Stimulated activated memory B cell treated with anti-CD40 and anti-IgM and Interleukin-4, amounts not matched to agents 10 μg/mL and 1 μg/mL and 100 μg/mL, for 72 hours (primary cell): Measurements from ENCODE around the gene PIP4K2A.
A peak's percentile ranks its signal among the peaks of the same experiment; 100 is the strongest.
"Not testable (repeated sequence)": the region's sequence is repeated elsewhere in the genome, so short reads cannot be mapped to it uniquely, and the experiment has no call there.

Experiments used
- ATAC-seq: fragments of 150-1000 bp; cut with Tn5 transposase; 2 replicates; pipeline ENCODE4 v1.10.0; 2021
- H3K27ac Mint-ChIP-seq: one replicate; pipeline ENCODE4 v1.8.0; 2022; ENCODE audit warnings: mild to moderate bottlenecking, mixed read lengths
- H3K27me3 Mint-ChIP-seq: one replicate; pipeline ENCODE4 v1.8.0; 2022; ENCODE audit warnings: mixed read lengths
- H3K36me3 Mint-ChIP-seq: one replicate; pipeline ENCODE4 v1.8.0; 2022; ENCODE audit warnings: mixed read lengths
- H3K4me1 Mint-ChIP-seq: one replicate; pipeline ENCODE4 v1.8.0; 2022; ENCODE audit warnings: mixed read lengths
- H3K4me3 Mint-ChIP-seq: one replicate; pipeline ENCODE4 v1.8.0; 2022; ENCODE audit warnings: mild to moderate bottlenecking, moderate library complexity, mixed read lengths
- H3K9me3 Mint-ChIP-seq: one replicate; pipeline ENCODE4 v1.8.0; 2022; ENCODE audit warnings: mixed read lengths

Gene PIP4K2A

DNA sequence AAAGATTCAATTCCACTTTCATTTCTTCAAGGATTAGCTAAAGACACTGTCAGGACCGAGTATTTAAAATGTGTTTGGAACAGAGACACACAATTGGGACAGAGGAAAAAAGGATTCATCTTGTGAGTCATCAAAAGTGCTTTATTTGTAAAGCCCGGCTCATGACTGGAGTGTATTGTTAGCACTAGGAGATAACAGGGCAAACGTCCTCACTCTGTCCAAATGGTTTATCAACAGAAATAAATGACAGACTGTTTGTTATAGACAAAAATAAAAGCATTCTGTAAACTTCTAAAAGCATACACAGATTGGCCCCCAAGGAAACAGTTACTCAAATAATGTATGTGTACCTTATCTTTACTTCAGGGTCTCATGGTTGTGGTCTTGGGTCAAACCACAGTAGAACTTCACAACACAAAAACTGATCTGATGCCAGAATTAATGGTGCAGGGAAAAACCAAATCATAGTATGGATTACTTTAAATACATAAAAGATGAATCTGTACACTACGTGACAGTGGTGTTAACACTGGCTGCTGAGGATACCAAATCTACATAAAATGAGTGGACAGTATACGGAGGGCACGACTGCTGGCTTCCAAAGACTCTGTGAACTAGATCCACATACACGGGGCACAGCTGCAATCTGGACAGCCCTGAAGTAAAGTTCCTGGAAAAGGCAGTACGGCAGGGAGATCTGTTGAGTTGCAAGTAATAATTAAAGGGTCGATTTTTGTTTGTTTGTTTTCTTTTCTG is 179.4 kb downstream of the PIP4K2A start:
- Mint-ChIP-seq H3K9me3 (no peaks in the 10 kb centered on the region), H3K4me3 (no peak overlapping the region), H3K27ac (no peak overlapping the region), H3K4me1 (no peaks in the 10 kb centered on the region), H3K27me3 (no peaks in the 10 kb centered on the region), H3K36me3 (peaks cover 64% of the 10 kb centered on the region)
- no peak for ATAC-seq

- peaks cover 4% of the 10 kb centered on the region for H3K9me3 Mint-ChIP-seq
- peaks cover 29% of the 10 kb centered on the region for H3K36me3 Mint-ChIP-seq
- ATAC-seq: no peak
These were observed 182.9 kb downstream of the PIP4K2A start for GRCh38 chr10:22531441-22531840.

GRCh38 chr10:22531008-22531407 is 183.4 kb downstream of the PIP4K2A start:
- no peak overlapping the region for H3K27ac Mint-ChIP-seq
- no peak overlapping the region for H3K4me3 Mint-ChIP-seq
- no peak for ATAC-seq
- peaks cover 25% of the 10 kb centered on the region for H3K36me3 Mint-ChIP-seq
- no peaks in the 10 kb centered on the region for H3K27me3 Mint-ChIP-seq
- no peaks in the 10 kb centered on the region for H3K4me1 Mint-ChIP-seq
- peaks cover 4% of the 10 kb centered on the region for H3K9me3 Mint-ChIP-seq

More at GRCh38 chr10:22531441-22531840, 182.9 kb downstream of the PIP4K2A start:
- Mint-ChIP-seq H3K27ac (no peak overlapping the region), H3K4me3 (no peak overlapping the region), H3K4me1 (no peaks in the 10 kb centered on the region), H3K27me3 (no peaks in the 10 kb centered on the region)

- peaks cover 29% of the 10 kb centered on the region for H3K9me3 Mint-ChIP-seq
These were observed 186.9 kb downstream of the PIP4K2A start for GRCh38 chr10:22527520-22527919.

DNA sequence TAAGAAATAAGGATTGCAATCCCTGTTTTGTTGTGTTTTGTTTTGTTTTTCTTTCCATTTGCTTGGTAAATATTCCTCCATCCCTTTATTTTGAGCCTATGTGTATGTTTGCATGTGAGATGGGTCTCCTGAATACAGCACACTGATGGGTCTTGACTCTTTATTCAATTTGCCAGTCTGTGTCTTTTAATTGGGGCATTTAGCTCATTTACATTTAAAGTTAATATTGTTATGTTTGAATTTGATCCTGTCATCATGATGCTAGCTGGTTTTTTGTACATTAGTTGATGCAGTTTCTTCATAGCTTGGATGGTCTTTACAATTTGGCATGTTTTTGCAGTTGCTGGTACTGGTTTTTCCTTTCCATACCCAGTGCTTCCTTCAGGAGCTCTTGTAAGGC is 190.0 kb downstream of the PIP4K2A start:
- ATAC-seq, H3K4me1 Mint-ChIP-seq, H3K27ac Mint-ChIP-seq, H3K27me3 Mint-ChIP-seq, H3K4me3 Mint-ChIP-seq, H3K36me3 Mint-ChIP-seq: not testable (repeated sequence)
- H3K9me3 Mint-ChIP-seq: peaks cover 34% of the 10 kb centered on the region

More at GRCh38 chr10:22527520-22527919, 186.9 kb downstream of the PIP4K2A start:
- peaks cover 5% of the 10 kb centered on the region for H3K36me3 Mint-ChIP-seq
- no peak for ATAC-seq
- no peaks in the 10 kb centered on the region for H3K27me3 Mint-ChIP-seq
- no peaks in the 10 kb centered on the region for H3K4me1 Mint-ChIP-seq
- H3K27ac Mint-ChIP-seq: no peak overlapping the region
- H3K4me3 Mint-ChIP-seq: no peak overlapping the region

- H3K9me3 Mint-ChIP-seq: peaks cover 31% of the 10 kb centered on the region
- H3K27ac Mint-ChIP-seq, H3K4me3 Mint-ChIP-seq, H3K27me3 Mint-ChIP-seq, ATAC-seq, H3K36me3 Mint-ChIP-seq, H3K4me1 Mint-ChIP-seq: not testable (repeated sequence)
These were observed 193.7 kb downstream of the PIP4K2A start for GRCh38 chr10:22520645-22521044.

DNA sequence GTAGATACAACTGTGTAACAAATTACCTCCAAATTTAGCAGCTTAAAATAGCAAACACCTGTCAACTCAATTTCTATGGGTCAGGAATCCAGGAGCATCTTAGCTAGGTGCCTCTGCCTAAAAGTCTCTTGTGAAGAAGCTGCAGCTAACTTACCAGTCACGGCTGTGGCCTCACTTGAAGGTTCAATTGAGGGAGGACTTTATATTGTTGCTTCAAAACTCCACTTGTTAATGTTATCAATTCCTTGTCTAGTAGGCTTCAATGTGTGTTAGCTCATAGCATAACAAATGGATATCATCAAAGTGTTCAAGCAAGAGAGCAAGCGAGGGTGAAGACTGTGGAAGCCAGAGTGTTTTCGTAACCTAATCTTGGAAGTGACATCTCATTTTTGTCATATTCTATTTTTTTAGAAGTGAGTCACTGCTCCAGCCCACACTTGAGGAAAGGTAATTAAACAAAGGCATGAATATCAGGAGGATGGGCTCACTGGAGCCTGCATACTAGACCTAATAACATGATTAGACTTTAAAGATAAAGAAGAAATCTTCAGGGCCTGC is 196.1 kb downstream of the PIP4K2A start:
- no peak for ATAC-seq
- Mint-ChIP-seq H3K27ac (no peak overlapping the region), H3K4me3 (no peak overlapping the region), H3K27me3 (peaks cover 15% of the 10 kb centered on the region), H3K4me1 (no peaks in the 10 kb centered on the region), H3K36me3 (peaks cover under 1% of the 10 kb centered on the region), H3K9me3 (peaks cover 11% of the 10 kb centered on the region)

DNA sequence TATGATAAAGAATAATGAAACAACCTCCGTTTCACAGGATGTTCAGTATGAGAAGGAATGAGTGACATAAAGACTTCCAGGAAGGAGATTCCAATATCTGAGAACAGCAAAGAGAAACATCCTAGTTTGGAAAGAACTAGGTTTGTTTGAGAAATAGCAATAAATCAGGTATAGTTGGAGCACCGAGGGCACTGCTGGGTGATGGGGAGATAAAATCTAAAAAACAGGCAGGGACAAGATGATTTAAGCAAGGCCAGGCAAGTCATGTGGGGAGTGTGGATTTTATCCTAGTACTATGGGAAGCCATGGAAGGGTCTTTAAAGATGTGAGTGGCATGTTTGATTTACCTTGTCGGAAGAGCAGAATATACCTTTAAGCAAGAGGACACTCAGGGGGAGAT is 199.4 kb downstream of the PIP4K2A start:
- no peak for ATAC-seq
- Mint-ChIP-seq H3K36me3 (peaks cover 6% of the 10 kb centered on the region), H3K9me3 (peaks cover 3% of the 10 kb centered on the region), H3K4me3 (no peak overlapping the region), H3K27me3 (peaks cover 24% of the 10 kb centered on the region), H3K4me1 (no peaks in the 10 kb centered on the region), H3K27ac (no peak overlapping the region)

DNA sequence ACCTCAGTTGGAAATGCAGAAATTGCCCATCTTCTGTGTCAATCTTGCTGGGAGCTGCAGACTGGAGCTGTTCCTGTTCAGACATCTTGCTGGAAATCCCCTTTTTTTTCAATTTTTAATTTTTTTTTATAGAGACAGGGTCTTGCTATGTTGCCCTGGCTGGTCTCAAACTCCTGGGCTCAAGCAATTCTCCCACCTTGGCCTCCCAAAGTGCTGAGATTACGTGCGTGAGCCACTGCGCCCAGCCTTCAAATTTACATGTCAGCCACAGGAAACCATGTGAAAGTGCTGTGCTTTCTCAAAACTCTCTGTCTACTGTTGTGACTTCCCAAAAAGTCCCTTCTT is 200.0 kb downstream of the PIP4K2A start:
- H3K36me3 Mint-ChIP-seq, H3K27ac Mint-ChIP-seq, ATAC-seq: not testable (repeated sequence)

GRCh38 chr10:22513483-22514413 is 200.6 kb downstream of the PIP4K2A start:
- H3K36me3 Mint-ChIP-seq: peaks cover 10% of the 10 kb centered on the region
- not testable (repeated sequence) for H3K4me1 Mint-ChIP-seq, H3K9me3 Mint-ChIP-seq, H3K27ac Mint-ChIP-seq, H3K4me3 Mint-ChIP-seq, ATAC-seq
- peaks cover 24% of the 10 kb centered on the region for H3K27me3 Mint-ChIP-seq

More for the DNA sequence above, 200.0 kb downstream of the PIP4K2A start:
- H3K4me3 Mint-ChIP-seq, H3K4me1 Mint-ChIP-seq, H3K9me3 Mint-ChIP-seq: not testable (repeated sequence)
- H3K27me3 Mint-ChIP-seq: peaks cover 24% of the 10 kb centered on the region

DNA sequence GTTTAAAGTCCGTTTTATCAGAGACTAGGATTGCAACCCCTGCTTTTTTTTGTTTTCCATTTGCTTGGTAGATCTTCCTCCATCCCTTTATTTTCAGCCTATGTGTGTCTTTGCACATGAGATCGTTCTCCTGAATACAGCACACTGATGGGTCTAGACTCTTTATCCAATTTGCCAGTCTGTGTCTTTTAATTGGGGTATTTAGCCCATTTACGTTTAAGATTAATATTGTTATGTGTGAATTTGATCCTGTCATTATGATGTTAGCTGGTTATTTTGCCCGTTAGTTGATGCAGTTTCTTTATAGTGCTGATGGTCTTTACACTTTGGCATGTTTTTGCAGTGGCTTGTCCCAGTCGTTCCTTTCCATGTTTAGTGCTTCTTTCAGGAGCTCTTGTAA is 202.4 kb downstream of the PIP4K2A start:
- not testable (repeated sequence) for H3K9me3 Mint-ChIP-seq

GRCh38 chr10:22508214-22508613 is 206.2 kb downstream of the PIP4K2A start:
- H3K4me3 Mint-ChIP-seq: not testable (repeated sequence)

More for the DNA sequence above, 202.4 kb downstream of the PIP4K2A start:
- H3K27ac Mint-ChIP-seq, ATAC-seq, H3K4me1 Mint-ChIP-seq, H3K4me3 Mint-ChIP-seq: not testable (repeated sequence)
- Mint-ChIP-seq H3K36me3 (peaks cover 16% of the 10 kb centered on the region), H3K27me3 (peaks cover 24% of the 10 kb centered on the region)

DNA sequence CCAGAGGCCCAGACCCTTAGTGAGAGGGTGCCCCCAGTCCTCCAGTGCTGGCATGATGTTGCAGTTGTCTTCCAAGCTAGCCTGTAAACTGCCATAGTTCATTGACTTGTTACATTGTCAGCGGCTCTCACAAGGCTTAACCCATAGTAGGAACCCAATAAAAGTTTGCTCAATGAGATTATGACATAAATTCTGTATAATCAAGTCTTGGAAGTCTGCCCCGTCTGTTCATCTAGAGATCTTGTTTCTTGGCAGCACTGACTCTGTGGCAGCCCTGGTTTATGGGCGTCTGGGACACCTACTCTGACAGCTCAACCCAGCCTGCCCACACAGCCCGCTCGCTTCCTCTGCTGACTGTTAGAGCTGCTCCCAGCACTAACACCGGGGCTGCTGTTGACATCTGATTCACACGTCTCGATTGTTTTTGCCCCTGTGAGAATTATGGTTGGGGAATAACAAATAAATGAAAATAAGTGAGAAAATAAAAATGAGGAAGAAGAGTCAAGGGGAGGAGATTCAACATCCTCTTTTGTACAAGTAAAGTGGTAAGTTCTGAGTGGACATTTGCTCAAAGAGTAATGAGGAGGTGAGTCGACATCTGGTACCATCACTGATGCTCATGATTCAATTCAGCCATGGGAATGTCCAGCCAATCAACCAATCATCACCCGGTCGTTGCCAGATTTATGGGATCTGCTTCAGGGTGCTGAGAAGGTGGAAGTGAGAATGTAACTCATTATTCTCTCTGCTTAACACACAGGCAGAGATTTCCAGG is 208.3 kb downstream of the PIP4K2A start:
- Mint-ChIP-seq H3K27me3 (no peaks in the 10 kb centered on the region), H3K4me1 (peaks cover 21% of the 10 kb centered on the region), H3K9me3 (peaks cover 3% of the 10 kb centered on the region), H3K36me3 (peaks cover 10% of the 10 kb centered on the region), H3K27ac (peak overlapping the region; percentile 38), H3K4me3 (peak overlapping the region; percentile 62)
- peak; percentile 94 for ATAC-seq

More at GRCh38 chr10:22508214-22508613, 206.2 kb downstream of the PIP4K2A start:
- not testable (repeated sequence) for H3K27ac Mint-ChIP-seq, H3K9me3 Mint-ChIP-seq, ATAC-seq, H3K27me3 Mint-ChIP-seq
- H3K4me1 Mint-ChIP-seq: peaks cover 21% of the 10 kb centered on the region
- peaks cover 16% of the 10 kb centered on the region for H3K36me3 Mint-ChIP-seq

GRCh38 chr10:22504766-22505165 is 209.6 kb downstream of the PIP4K2A start:
- Mint-ChIP-seq H3K27me3 (no peaks in the 10 kb centered on the region), H3K27ac (no peak overlapping the region), H3K4me1 (peaks cover 21% of the 10 kb centered on the region)

More at GRCh38 chr10:22504766-22505165, 209.6 kb downstream of the PIP4K2A start:
- Mint-ChIP-seq H3K9me3 (peaks cover 3% of the 10 kb centered on the region), H3K4me3 (no peak overlapping the region), H3K36me3 (peaks cover 10% of the 10 kb centered on the region)
- ATAC-seq: no peak
